Sigmoid colon (tissue), 7 donors: Measurements from ENCODE around the gene SLC35B1. TPM values are rescaled to one million over a fixed set of nuclear protein-coding genes. Genes with fewer than 3 reads are reported as not detected.

Experiments
- DNase-seq: peaks from one replicate; pipeline ENCODE4 v3.0.0-alpha.2; 2019
- H3K27ac ChIP-seq, 4 donors: fragments of 200-600 bp; sonication (generic); one replicate each; pipeline ENCODE4 v1.5.1; 2016 to 2019; ENCODE audit warnings: mild to moderate bottlenecking in 1 of 4
- H3K27me3 ChIP-seq, 3 donors: fragments of 200-600 bp; sonication (generic); one replicate each; pipeline ENCODE4 v1.5.1; 2019; ENCODE audit warnings: mild to moderate bottlenecking in 1 of 3
- H3K36me3 ChIP-seq, 4 donors: fragments of 200-600 bp; sonication (generic); one replicate each; pipeline ENCODE4 v1.5.1; 2016 to 2019
- H3K4me1 ChIP-seq, 4 donors: fragments of 200-600 bp; sonication (generic); one replicate each; pipeline ENCODE4 v1.5.1; 2017 to 2019
- H3K4me3 ChIP-seq, 4 donors: fragments of 200-600 bp; sonication (generic); one replicate each; pipeline ENCODE4 v1.5.1; 2017 to 2019; ENCODE audit warnings: mild to moderate bottlenecking in 2 of 4, moderate library complexity in 1 of 4
- H3K9me3 ChIP-seq, 4 donors: fragments of 200-600 bp in 3 of 4; sonication (generic) in 3 of 4; one replicate each; pipeline versions ENCODE4 v1.5.1 to v1.6.1; 2013 to 2019
- CTCF ChIP-seq, 4 experiments: fragments of 450-650 bp in 3 of 4; fragments of 200-600 bp in 1 of 4; IDR thresholded peaks; one replicate each; pipeline ENCODE4 v1.5.1; 2016 to 2019; ENCODE audit warnings: antibody characterized with exemption in 4 of 4, mild to moderate bottlenecking in 3 of 4, moderate library complexity in 2 of 4
- EP300 ChIP-seq, 4 donors: sonication (generic); formaldehyde crosslinking; IDR thresholded peaks; one replicate each; pipeline ENCODE4 v1.6.1; 2017; ENCODE audit warnings: antibody characterized with exemption in 4 of 4
- POLR2A ChIP-seq, 2 donors: fragments of 450-650 bp; IDR thresholded peaks; one replicate each; pipeline ENCODE4 v1.6.1; 2016; ENCODE audit warnings: antibody characterized with exemption in 2 of 2, mild to moderate bottlenecking in 2 of 2, moderate library complexity in 2 of 2
- POLR2AphosphoS5 ChIP-seq, 4 donors: sonication (generic); formaldehyde crosslinking; IDR thresholded peaks; one replicate each; pipeline ENCODE4 v1.6.1; 2017; ENCODE audit warnings: antibody characterized with exemption in 4 of 4
- WGBS, 2 donors: extraction: QIAGEN DNeasy Blood & Tissue Kit; methylation state at CpG; one replicate each; pipeline ENCODE4 v1.1.7; 2013; 5-methylcytosine and 5-hydroxymethylcytosine counted together
- intact Hi-C: fragments of 100-400 bp; cut with DNase I; formaldehyde crosslinking; loops from one replicate; pipeline ENCODE4 v1.15.1; 2023
- polyA plus RNA-seq, 3 donors: library from polyadenylated mRNA; stranded (reverse); fragments of 200-250 nt; gene quantifications; one replicate each; pipeline ENCODE4 v1.2.3, GENCODE V29; 2013
- total RNA-seq, 4 donors: library from RNA; depleted of rRNA; stranded (reverse); fragments of >200 nt; gene quantifications; one replicate each; pipeline ENCODE4 v1.1.0, GENCODE V29; 2016
- donor health status: healthy with polysubstance abuse.
- donor health status: Bipolar disorder and iron deficiency.
- donor health status: healthy.

The SLC35B1 gene
- total and polyA plus RNA-seq, 7 donors = 13.0 to 59.7 (median 24.0) TPM

GRCh38 chr17:49755663-49756283, 48.0 kb upstream of the SLC35B1 start:
- intact Hi-C loops = no loop called here
- Histone ChIP-seq H3K4me1 (peaks cover 0 to 45% (median 29%) of the 10 kb centered on the region in 4 donors), H3K9me3 (no peaks in the 10 kb centered on the region), H3K36me3 (peaks cover 0 to 7% (median 0%) of the 10 kb centered on the region in 4 donors), H3K4me3 (no peak overlapping the region), H3K27me3 (no peaks in the 10 kb centered on the region), H3K27ac (no peak overlapping the region)
- 81 to 82% methylated on average over 4 of the region's 4 CpGs for WGBS, 2 donors
- TF ChIP-seq POLR2A (IDR thresholded peaks at IDR 0.05) (no peak), EP300 (IDR thresholded peaks at IDR 0.05) (no peak), CTCF (IDR thresholded peaks at IDR 0.05) (no peak), POLR2AphosphoS5 (IDR thresholded peaks at IDR 0.05) (no peak)
- DNase-seq = no peak

- Histone ChIP-seq H3K4me1 (peaks cover 0 to 29% (median 22%) of the 10 kb centered on the region in 4 donors), H3K4me3 (no peak overlapping the region), H3K9me3 (no peaks in the 10 kb centered on the region), H3K27me3 (no peaks in the 10 kb centered on the region), H3K27ac (peak overlapping the region in 1 of 4 donors; percentile 19), H3K36me3 (peaks cover 0 to 7% (median 0%) of the 10 kb centered on the region in 4 donors)
- 78 to 90% methylated on average over 8 of the region's 8 CpGs for WGBS, 2 donors
- no peak for DNase-seq
- no peak for TF ChIP-seq CTCF (IDR thresholded peaks at IDR 0.05)
- no peak for TF ChIP-seq POLR2A (IDR thresholded peaks at IDR 0.05)
- no peak for TF ChIP-seq POLR2AphosphoS5 (IDR thresholded peaks at IDR 0.05)
- no peak for TF ChIP-seq EP300 (IDR thresholded peaks at IDR 0.05)
- intact Hi-C loops = no loop called here
These were observed 46.2 kb upstream of the SLC35B1 start for GRCh38 chr17:49753959-49754391.

- peaks cover 0 to under 1% (median 0%) of the 10 kb centered on the region in 4 donors for H3K36me3 ChIP-seq
- H3K27ac ChIP-seq = no peak overlapping the region
- H3K4me1 ChIP-seq = peaks cover 0 to 25% (median 20%) of the 10 kb centered on the region in 4 donors
- no peaks in the 10 kb centered on the region for H3K27me3 ChIP-seq
- no peaks in the 10 kb centered on the region for H3K9me3 ChIP-seq
- no peak overlapping the region for H3K4me3 ChIP-seq
- intact Hi-C loops = no loop called here
- no peak for DNase-seq
- TF ChIP-seq POLR2A (IDR thresholded peaks at IDR 0.05) (no peak), POLR2AphosphoS5 (IDR thresholded peaks at IDR 0.05) (no peak), EP300 (IDR thresholded peaks at IDR 0.05) (no peak), CTCF (IDR thresholded peaks at IDR 0.05) (no peak)
- WGBS, 2 donors = 90 to 91% methylated on average over 3 of the region's 3 CpGs
These were observed 44.7 kb upstream of the SLC35B1 start for GRCh38 chr17:49752508-49752907.

- TF ChIP-seq POLR2AphosphoS5 (IDR thresholded peaks at IDR 0.05) (no peak), EP300 (IDR thresholded peaks at IDR 0.05) (no peak), CTCF (IDR thresholded peaks at IDR 0.05) (no peak), POLR2A (IDR thresholded peaks at IDR 0.05) (no peak)
- intact Hi-C loops = no loop called here
- Histone ChIP-seq H3K36me3 (no peaks in the 10 kb centered on the region), H3K27me3 (no peaks in the 10 kb centered on the region), H3K27ac (no peak overlapping the region), H3K9me3 (no peaks in the 10 kb centered on the region), H3K4me3 (no peak overlapping the region), H3K4me1 (peaks cover 0 to 27% (median 8%) of the 10 kb centered on the region in 4 donors)
- WGBS, 2 donors = 89 to 93% methylated on average over 3 of the region's 3 CpGs
- no peak for DNase-seq
These were observed 42.0 kb upstream of the SLC35B1 start for GRCh38 chr17:49749730-49750129.
